ENCODE data around the gene ATG7.
"Not testable (repeated sequence)": the region's sequence is repeated elsewhere in the genome, so short reads cannot be mapped to it uniquely, and the experiment has no call there.

ATG7 gene

GRCh38 chr3:11589706-11590105, 317.5 kb downstream of the ATG7 start:
- H3K4me3 ChIP-seq (ENCODE audit: low read depth, low read length), result no peak overlapping the region
- TF ChIP-seq CTCF (IDR thresholded peaks at IDR 0.05; ENCODE audit: borderline replicate concordance, insufficient read depth, low read depth, low read length), result no peak

GRCh38 chr3:11591002-11591355, 318.8 kb downstream of the ATG7 start:
- no peak overlapping the region for H3K4me3 ChIP-seq (ENCODE audit: low read depth, low read length)
- TF ChIP-seq CTCF (IDR thresholded peaks at IDR 0.05; ENCODE audit: borderline replicate concordance, insufficient read depth, low read depth, low read length), result no peak

GRCh38 chr3:11591391-11592282, 319.4 kb downstream of the ATG7 start:
- TF ChIP-seq CTCF (IDR thresholded peaks at IDR 0.05; ENCODE audit: borderline replicate concordance, insufficient read depth, low read depth, low read length), result no peak
- no peak overlapping the region for H3K4me3 ChIP-seq (ENCODE audit: low read depth, low read length)

- H3K4me3 ChIP-seq (ENCODE audit: low read depth, low read length), result no peak overlapping the region
- no peak for TF ChIP-seq CTCF (IDR thresholded peaks at IDR 0.05; ENCODE audit: borderline replicate concordance, insufficient read depth, low read depth, low read length)
Measured at GRCh38 chr3:11592445-11593298, 320.5 kb downstream of the ATG7 start.

GRCh38 chr3:11593318-11594034, 321.3 kb downstream of the ATG7 start:
- TF ChIP-seq CTCF (IDR thresholded peaks at IDR 0.05; ENCODE audit: borderline replicate concordance, insufficient read depth, low read depth, low read length), result no peak
- H3K4me3 ChIP-seq (ENCODE audit: low read depth, low read length), result no peak overlapping the region

GRCh38 chr3:11595024-11595423, 322.8 kb downstream of the ATG7 start:
- H3K4me3 ChIP-seq (ENCODE audit: low read depth, low read length), result not testable (repeated sequence)

- no peak for TF ChIP-seq CTCF (IDR thresholded peaks at IDR 0.05; ENCODE audit: borderline replicate concordance, insufficient read depth, low read depth, low read length)
- no peak overlapping the region for H3K4me3 ChIP-seq (ENCODE audit: low read depth, low read length)
Measured at GRCh38 chr3:11596387-11596786, 324.2 kb downstream of the ATG7 start.
